HL-60 (cell line): ENCODE results near the gene PPP2R2D.

Experiments
- DNase-seq, 2 experiments: peaks; one replicate each; pipeline ENCODE4 v3.0.0-alpha.2; 2010 to 2020; ENCODE audit warnings: low read depth in 1 of 2, low spot score in 1 of 2
- H3K27ac ChIP-seq: fragments of 250-450 bp; sonication (Bioruptor Pico); replicated peaks from 2 replicates; pipeline ENCODE4 v1.5.1; 2020; ENCODE audit warnings: mild to moderate bottlenecking, moderate library complexity
- H3K27me3 ChIP-seq: fragments of 250-450 bp; sonication (Bioruptor Pico); 2 replicates; pipeline ENCODE4 v1.5.1; 2021; ENCODE audit warnings: mild to moderate bottlenecking, moderate library complexity; ENCODE audit not compliant: insufficient read depth, poor library complexity, severe bottlenecking
- H3K4me3 ChIP-seq: replicated peaks from 2 replicates; pipeline ENCODE4 v1.5.1; 2011; ENCODE audit warnings: mild to moderate bottlenecking, control low read depth, low read length; ENCODE audit not compliant: insufficient read depth
- CTCF ChIP-seq: IDR thresholded peaks from one replicate; pipeline ENCODE4 v1.5.1; 2011; ENCODE audit warnings: low read length, control low read depth, inconsistent platforms; ENCODE audit not compliant: insufficient read depth
- GABPA ChIP-seq: IDR thresholded peaks from 2 replicates; pipeline ENCODE4 v1.6.1; 2012; ENCODE audit warnings: low read depth
- POLR2AphosphoS5 ChIP-seq: IDR thresholded peaks from 2 replicates; pipeline ENCODE4 v1.6.1; 2012; ENCODE audit warnings: low read depth
- REST ChIP-seq: IDR thresholded peaks from 2 replicates; pipeline ENCODE4 v1.6.1; 2012; ENCODE audit warnings: low read depth; ENCODE audit not compliant: insufficient replicate concordance
- SPI1 ChIP-seq: IDR thresholded peaks from 2 replicates; pipeline ENCODE4 v1.6.1; 2012; ENCODE audit warnings: low read depth, mild to moderate bottlenecking, borderline replicate concordance

The PPP2R2D gene

GRCh38 chr10:131892806-131893675 lies 7.8 kb upstream of the PPP2R2D start:
- no peaks in the 10 kb centered on the region for H3K27me3 ChIP-seq
- no peak overlapping the region for H3K27ac ChIP-seq
- no peak for TF ChIP-seq GABPA
- TF ChIP-seq SPI1: no peak
- TF ChIP-seq POLR2AphosphoS5: no peak
- no peak for TF ChIP-seq REST
- TF ChIP-seq CTCF: no peak
- no peak for DNase-seq
- no peak overlapping the region for H3K4me3 ChIP-seq

- H3K27ac ChIP-seq: no peak overlapping the region
- no peak overlapping the region for H3K4me3 ChIP-seq
- H3K27me3 ChIP-seq: no peaks in the 10 kb centered on the region
- DNase-seq: no peak
- TF ChIP-seq REST (no peak), SPI1 (no peak), POLR2AphosphoS5 (no peak), GABPA (no peak), CTCF (no peak)
Measured at GRCh38 chr10:131895116-131895515, 5.7 kb upstream of the PPP2R2D start.

- Histone ChIP-seq H3K4me3 (no peak overlapping the region), H3K27ac (peak overlapping the region; percentile 86), H3K27me3 (no peaks in the 10 kb centered on the region)
- DNase-seq: peak in 1 of 2 experiments; percentile 67
- TF ChIP-seq POLR2AphosphoS5 (no peak), SPI1 (no peak), GABPA (no peak), CTCF (no peak), REST (no peak)
Measured at GRCh38 chr10:131896403-131896802, 4.4 kb upstream of the PPP2R2D start.
